Activated CD4-positive, CD25-positive, alpha-beta regulatory T cell treated with anti-CD3 and anti-CD28 coated beads, Interleukin-2, amount 50 U/mL, for 24 hours (primary cell): ENCODE results near the gene MCUR1.
"Not testable (repeated sequence)": the region's sequence is repeated elsewhere in the genome, so short reads cannot be mapped to it uniquely, and the experiment has no call there.

Experiments
- ATAC-seq, 2 donors: fragments of 150-1000 bp; cut with Tn5 transposase; one replicate each; pipeline ENCODE4 v1.10.0; 2021; ENCODE audit warnings: mild to moderate bottlenecking in 1 of 2, moderate library complexity in 1 of 2

The MCUR1 gene, protein sequence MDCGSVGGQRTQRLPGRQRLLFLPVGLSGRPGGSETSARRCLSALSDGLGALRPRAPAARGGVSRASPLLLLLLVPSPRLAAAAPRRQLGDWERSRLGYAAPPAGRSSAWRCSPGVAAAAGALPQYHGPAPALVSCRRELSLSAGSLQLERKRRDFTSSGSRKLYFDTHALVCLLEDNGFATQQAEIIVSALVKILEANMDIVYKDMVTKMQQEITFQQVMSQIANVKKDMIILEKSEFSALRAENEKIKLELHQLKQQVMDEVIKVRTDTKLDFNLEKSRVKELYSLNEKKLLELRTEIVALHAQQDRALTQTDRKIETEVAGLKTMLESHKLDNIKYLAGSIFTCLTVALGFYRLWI

DNA sequence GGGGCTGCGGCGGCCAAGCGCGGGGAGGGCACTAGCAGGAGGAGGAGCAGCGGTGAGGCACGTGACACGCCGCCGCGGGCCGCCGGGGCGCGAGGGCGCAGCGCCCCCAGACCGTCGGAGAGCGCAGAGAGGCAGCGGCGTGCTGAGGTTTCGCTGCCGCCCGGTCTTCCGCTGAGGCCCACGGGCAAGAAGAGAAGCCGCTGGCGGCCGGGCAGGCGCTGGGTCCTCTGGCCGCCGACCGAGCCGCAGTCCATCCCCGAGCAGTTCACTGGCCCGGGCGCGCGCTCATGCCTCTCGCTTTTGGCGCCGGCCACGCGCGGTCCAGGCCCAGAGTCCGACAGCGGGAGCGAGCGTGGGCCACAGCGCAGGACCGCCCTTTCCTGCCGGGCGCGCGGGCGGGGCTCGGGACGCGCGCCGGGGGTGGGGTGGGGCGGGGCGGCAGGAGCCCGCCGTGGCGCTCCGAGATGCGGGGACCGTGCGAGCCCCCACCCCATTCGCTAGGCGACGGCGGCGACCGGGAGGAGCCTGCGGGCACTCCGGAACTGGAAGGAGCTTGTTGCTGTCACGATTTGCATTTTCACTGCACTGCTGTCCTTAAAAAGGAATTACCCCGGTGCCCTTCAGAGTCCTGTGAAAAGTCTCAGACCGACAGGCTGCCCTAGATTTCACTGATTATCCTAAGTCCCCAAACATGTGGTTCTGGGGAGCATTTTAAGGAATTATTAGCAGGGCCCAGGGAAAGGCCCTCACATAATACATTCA lies at the start of gene MCUR1:
Gene MCUR1, minus strand, starts transcription at position 382 of the 762 bp plus-strand sequence. Its CDS starts 128 bp downstream, at position 254.
- ATAC-seq = peak; percentile 86 to 88

DNA sequence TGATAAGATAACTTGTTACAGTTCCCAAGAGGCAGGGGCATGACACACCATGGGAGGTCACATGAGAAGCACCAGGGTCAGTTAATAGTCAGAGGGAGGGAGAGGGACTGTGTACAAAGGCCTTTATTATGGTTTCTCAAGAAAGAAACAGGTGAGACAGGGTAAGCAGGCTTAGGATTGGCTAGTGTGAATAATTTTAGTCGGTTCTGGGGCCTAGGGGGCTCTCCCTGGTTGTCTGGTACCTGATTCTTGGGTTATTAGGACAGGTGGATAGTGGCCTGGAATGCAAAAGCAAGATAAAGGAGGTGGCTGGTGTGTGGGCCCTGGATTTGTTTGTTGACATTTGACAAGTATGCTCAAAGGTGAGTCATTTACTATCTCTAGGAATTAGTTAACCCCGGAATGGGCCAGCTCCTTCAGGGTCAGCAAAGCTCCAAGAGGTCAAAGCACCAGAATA lies 49.4 kb upstream of the MCUR1 start:
- no peak for ATAC-seq

- ATAC-seq = not testable (repeated sequence)
Observed at GRCh38 chr6:13860556-13861185, 46.3 kb upstream of the MCUR1 start.

- no peak for ATAC-seq
Observed at GRCh38 chr6:13859871-13860555, 45.7 kb upstream of the MCUR1 start.

- no peak for ATAC-seq
Observed at GRCh38 chr6:13854716-13855250, 40.4 kb upstream of the MCUR1 start.

DNA sequence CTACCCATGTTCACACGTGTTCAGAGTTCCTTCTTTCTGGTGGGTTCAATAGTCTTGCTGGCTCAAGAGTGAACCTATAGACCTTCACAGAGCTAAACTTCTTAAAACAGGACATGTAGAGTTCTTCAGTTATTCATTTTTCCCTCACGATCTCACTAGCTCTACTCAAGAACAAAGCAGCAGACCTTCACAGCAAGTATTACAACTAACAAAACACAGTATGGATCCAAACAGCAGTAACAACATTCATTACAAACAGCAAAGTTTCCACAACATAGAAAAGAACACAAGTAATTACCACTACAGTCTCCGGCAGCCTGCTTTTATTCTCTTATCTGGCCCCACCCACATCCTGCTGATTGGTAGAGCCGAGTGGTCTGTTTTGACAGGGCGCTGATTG lies 39.5 kb upstream of the MCUR1 start:
- no peak for ATAC-seq

DNA sequence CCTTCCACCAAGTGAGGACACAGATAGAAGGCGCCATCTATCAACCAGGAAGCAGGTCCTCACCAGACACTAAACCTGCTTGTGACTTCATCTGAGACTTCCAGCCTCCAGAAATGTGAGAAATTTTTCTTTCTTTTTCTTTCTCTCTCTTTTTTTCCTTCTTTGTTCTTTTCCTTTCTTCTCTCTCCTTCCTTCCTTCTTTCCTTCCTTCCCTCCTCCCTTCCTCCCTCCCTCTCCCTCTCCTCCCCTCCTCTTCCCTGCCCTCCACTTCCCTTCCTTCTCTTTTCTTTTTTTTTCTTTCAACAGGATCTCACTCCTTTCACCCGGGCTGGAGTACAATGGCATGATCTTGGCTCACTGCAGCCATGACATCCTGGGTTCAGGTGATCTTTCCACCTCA lies 37.4 kb upstream of the MCUR1 start:
- ATAC-seq = no peak

DNA sequence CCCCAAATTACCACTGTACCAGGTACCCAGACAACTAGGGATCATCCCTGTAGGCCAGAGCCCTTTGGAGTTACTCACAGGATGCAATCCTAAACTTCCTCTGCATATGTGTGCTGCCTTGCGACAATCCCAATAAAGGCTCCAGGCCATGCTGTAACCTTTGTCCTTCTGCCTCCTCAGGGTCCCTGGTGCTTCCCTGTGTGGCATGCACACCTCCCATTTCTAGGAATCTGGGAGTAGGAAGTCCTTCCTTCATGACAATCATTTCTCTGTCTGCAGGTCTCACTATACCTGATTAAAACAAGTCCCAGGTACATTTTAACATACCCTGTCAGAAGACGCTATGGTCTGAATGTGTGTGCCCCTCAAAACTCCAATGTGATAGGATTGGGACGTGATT lies 37.0 kb upstream of the MCUR1 start:
- ATAC-seq = no peak

- not testable (repeated sequence) for ATAC-seq
Observed at GRCh38 chr6:13850690-13851089, 36.3 kb upstream of the MCUR1 start.

DNA sequence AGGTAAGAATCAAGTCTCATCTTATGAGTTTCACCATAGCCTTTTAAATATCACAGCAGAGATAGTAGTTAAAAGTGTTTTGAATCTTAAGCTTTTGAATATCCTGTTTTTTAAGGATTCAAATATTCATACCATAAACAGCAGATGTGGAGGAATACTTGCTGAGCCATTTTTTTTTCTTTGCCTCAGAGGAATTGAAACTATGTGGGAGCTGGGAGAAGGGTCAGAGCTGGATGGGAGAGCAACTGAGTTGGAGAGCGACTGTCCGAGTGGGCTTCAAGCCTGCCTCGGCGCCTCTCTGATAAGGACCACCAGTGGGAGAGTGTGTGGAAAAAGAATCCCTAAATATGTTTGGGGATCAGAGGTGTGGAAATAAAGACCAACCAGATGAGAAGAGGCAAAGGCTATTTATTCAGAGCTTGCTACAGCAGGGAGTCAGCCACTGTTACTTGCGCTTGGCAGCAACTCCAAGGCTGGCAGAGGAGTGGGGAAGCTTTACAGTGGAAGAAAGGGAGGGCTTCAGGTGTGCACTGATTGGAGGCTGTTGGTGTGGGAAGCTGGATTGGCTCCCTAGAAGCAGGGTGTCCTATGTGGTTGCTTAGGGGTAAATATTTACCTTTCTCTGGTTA lies 34.3 kb upstream of the MCUR1 start:
- ATAC-seq = no peak

- ATAC-seq = no peak
Observed at GRCh38 chr6:13847326-13848050, 33.1 kb upstream of the MCUR1 start.

GRCh38 chr6:13846841-13847240 lies 32.5 kb upstream of the MCUR1 start:
- ATAC-seq = no peak

GRCh38 chr6:13841936-13842335 lies 27.6 kb upstream of the MCUR1 start:
- no peak for ATAC-seq

GRCh38 chr6:13838616-13839015 lies 24.3 kb upstream of the MCUR1 start:
- no peak for ATAC-seq

DNA sequence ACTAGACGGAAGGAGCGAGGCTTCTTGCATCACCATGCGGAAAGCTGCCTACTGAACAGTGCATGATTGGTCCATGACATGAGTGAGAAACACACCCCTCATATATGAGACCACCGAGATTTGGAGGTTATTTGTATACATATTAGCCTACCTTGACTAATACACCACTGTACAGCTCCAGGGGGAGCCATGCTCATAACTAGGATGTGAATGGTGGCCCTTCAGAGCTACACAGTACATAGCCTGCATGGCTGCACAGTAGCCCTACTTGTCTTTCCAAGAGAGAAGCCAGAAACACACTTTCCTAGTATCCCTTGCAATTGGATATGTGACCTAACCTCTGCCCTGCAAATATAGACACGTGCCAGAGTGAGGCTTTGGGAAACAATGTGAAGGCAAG lies 21.8 kb upstream of the MCUR1 start:
- ATAC-seq = no peak

DNA sequence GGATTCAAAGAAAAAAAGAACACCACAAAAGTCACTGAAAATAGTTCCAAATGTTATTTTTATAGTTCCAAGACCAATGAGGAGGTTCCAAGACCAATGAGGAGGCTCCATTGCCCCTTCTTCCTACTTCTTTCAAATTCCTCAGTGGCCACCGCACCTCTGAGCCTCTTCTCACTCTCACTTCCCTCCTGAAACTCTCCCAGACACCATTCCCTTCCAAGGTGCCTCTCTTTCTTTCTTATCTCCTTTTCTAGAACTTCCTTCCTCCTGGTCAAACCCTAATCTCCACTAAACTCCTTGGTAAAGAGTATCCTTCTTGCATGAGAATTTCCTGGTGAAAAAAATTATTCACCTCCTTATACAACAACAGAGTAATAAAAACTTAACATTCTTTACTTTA lies 20.4 kb upstream of the MCUR1 start:
- no peak for ATAC-seq

GRCh38 chr6:13834018-13834417 lies 19.7 kb upstream of the MCUR1 start:
- ATAC-seq = not testable (repeated sequence)

- ATAC-seq = no peak
Observed at GRCh38 chr6:13832778-13833177, 18.4 kb upstream of the MCUR1 start.

GRCh38 chr6:13831615-13832014 lies 17.3 kb upstream of the MCUR1 start:
- peak; percentile 13 to 55 for ATAC-seq

GRCh38 chr6:13830803-13831202 lies 16.4 kb upstream of the MCUR1 start:
- ATAC-seq = no peak

GRCh38 chr6:13829419-13829818 lies 15.1 kb upstream of the MCUR1 start:
- not testable (repeated sequence) for ATAC-seq
